Stimulated activated CD8-positive, alpha-beta memory T cell treated with anti-CD3 and anti-CD28 coated beads, Interleukin-15, amount 100 ng/mL, for 4 hours (primary cell): ENCODE results near the gene DNAH3.
"Not testable (repeated sequence)": the region's sequence is repeated elsewhere in the genome, so short reads cannot be mapped to it uniquely, and the experiment has no call there.

Source experiments
- DNase-seq, 2 donors: peaks; one replicate each; pipeline ENCODE4 v3.0.0-alpha.2; 2020; ENCODE audit warnings: low read depth in 2 of 2

The DNAH3 gene

GRCh38 chr16:20944861-20945574 lies 205.6 kb downstream of the DNAH3 start:
- peak in 1 of 2 donors; percentile 0 for DNase-seq

DNA sequence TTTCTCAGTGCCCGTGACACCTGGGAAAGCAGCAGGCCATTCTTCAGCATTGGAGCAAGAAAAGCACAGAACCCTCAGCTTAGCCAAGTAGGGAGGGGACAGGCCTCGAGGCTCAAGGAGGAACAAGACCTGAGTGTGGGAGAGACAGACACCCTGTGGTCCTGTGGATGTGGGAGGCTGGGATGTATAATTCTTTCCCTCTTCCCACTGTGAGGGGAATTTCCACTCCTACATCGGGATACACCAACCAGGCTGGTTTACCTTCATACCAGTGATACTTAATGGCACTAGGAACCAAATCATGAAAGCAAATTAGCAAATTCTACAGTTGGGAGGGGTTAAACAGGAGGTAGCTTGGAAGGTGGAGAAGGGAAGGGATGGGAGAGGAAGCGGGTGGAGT lies 208.4 kb downstream of the DNAH3 start:
- DNase-seq, result no peak

- DNase-seq, result no peak
These were observed 209.1 kb downstream of the DNAH3 start for GRCh38 chr16:20941636-20941926.

DNA sequence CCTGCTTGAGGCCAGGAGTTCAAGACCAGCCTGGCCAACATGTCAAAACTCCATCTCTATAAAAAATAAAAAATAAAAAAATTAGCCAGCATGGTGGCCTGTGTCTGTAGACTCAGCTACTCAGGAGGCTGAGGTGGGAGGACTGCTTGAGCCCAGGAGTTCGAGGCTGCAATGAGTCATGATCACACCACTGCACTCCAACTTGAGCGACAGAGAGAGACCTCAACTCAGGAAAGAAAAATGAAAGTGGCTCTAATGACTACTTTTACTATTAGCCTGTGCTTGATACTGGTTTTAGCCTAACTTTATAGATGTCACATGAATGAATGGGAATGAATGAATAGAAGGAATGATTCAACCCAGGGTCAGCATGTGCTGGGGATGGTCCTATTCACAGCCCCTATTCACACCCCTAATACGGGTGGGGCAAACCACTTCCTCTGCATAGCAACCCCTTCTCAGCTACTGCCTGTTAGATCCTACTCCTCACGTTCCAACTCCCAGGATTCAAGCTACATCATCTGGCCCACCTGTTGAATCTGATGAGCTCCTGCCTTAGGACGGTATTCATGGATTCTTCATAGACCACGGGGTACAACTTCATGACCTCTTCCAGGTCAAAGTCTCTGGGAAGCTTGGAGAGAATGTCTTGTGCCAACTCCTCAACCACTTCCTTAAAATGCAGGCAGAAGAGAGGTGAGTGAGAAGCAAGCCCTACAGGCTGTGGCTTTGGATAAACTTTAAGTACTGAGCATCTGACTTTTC lies 209.6 kb downstream of the DNAH3 start:
- DNase-seq, result no peak

- no peak for DNase-seq
These were observed 211.0 kb downstream of the DNAH3 start for GRCh38 chr16:20939611-20940010.

DNA sequence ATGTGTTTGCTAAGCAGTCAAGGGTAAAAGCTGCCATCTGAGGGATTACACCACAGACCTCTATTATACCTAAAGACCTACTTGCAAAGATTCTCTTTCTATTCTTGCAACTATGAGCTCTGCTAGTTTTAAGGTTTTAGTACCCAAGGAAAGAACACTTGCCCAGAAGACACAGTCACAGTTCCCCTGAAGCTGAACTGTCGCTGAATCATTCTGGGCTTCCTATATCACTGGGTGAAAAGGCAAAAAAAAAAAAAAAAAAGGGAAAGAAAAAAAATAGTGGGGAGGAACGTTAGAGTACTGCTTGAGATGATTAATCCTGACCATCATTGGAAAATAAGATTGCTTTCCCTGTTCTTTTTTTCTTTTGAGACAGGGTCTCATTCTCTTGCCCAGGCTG lies 212.2 kb downstream of the DNAH3 start:
- DNase-seq, result no peak

- DNase-seq, result no peak
These were observed 212.9 kb downstream of the DNAH3 start for GRCh38 chr16:20937736-20938135.

DNA sequence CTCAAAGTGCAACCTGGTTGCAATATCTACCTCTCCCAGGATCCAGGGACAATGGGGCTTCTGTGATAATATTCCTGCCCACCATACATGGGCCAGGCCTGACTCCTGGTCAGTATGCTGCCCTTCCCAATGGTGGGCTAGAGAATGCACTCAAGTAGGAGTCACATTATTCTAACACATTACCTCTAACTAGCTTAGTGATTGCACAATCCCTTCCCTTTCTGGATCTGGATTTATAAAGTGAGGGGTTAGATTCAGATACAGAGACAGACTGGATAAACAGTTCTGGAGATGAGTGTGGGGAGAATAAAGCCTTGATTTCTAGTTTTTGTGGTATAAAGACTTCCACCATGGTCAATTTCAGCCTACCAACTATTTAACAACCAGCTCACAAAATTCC lies 217.1 kb downstream of the DNAH3 start:
- no peak for DNase-seq

- DNase-seq, result no peak
These were observed 219.5 kb downstream of the DNAH3 start for GRCh38 chr16:20931066-20931600.

DNA sequence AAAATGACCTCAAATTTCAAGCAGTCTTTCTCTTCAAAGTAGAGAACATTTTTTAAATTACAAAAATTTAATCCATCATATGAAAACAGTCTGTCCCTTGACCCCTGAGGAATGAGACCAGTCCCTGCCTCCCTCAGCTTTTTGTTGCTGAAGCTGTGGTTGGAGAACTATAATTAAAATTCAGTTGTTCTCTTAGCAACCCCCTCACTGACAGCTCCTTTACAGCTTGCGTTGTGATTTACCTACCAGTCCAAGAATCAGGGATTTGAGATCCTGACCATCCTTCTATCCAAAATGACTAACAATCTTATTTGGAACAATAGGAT lies 220.3 kb downstream of the DNAH3 start:
- DNase-seq, result no peak

DNA sequence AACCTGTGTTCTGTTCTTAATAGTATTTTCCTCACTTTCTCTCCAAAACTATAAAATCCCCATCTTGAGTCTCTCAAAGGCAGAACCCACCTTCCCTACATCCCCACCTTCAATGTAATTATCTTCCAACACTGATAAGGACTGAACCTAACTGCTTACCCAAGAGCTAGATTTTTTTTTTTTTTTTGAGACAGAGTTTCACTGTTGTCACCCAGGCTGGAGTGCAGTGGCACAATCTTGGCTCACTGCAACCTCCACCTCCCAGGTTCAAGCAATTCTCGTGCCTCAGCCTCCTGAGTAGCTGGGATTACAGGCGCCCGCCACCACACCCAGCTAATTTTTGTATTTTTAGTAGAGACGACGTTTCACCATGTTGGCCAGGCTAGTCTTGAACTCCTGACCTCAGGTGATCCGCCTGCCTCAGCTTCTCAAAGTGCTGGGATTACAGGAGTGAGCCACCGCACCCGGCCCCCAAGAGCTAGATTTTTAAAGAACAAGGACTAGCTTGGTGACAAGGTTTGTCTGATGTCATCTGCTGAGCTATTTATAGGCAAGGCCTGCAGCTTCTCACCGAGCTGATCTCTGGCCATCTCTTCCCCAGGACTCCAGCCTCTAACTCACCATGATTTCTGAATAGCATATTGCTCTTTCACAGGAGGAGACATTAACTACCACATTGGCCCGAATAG lies 220.8 kb downstream of the DNAH3 start:
- DNase-seq, result not testable (repeated sequence)

DNA sequence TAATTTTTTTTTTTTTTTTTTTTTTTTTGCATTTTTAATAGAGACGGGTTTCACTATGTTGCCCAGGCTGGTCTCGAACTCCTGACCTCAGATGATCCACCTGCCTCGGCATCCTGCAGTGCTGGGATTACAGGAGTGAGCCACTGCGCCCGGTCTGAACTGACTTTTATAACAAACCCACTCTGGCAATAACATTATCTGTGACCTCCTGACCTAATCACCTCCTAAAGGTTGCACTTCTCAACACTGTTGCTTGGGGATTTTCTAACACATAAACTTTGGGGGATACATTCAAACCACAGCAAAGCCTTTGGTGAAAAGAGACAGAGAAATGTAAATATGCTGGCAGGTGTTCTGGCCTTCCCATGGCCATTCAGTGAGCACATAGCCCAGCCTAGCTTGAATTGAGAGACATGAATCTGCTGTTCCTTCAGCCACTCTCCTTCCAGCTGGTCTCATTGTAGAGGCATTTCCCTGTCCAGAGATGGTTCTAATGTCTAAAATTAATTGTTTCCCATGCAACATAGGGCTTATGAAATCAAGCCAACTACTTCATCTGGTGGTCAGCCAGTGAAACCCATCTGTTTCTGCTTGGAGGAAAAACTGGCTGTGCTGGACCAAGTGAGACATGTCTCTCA lies 221.8 kb downstream of the DNAH3 start:
- no peak for DNase-seq

DNA sequence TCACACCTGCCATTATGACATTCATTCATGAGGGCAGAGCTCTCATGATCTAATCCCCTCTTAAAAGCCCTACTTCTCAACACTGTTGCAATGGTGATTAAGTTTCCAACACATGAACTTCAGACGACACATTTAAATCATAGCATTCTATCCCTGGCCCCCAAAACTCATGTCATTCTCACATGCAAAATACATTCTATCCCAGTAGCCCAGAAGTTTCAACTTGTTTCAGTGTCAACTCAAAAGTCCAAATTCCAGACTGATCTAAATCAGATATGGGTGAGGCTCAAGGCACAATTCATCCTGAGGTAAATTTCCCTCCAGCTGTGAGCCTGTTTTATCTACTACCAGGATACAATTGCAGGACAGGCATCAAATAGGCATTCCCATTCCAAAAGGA lies 224.9 kb downstream of the DNAH3 start:
- DNase-seq, result no peak

- no peak for DNase-seq
These were observed 226.8 kb downstream of the DNAH3 start for GRCh38 chr16:20923876-20924275.

DNA sequence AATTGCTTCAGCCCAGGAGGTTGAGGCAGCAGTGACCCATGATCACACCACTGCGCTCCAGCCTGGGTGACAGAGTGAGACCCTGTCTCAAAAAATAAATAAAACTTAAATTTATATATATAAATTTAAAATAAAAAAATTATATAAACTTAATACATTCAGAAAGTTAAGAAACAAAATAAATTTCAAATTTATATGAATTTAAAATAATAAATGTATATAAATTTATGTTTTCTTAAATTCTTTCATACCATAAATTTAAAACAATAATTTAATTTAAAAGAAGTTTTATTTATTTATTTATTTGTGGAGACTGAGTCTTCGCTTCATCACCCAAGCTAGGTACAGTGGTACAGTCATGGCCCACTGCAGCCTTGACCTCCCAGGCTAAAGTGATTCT lies 229.8 kb downstream of the DNAH3 start:
- DNase-seq, result no peak

DNA sequence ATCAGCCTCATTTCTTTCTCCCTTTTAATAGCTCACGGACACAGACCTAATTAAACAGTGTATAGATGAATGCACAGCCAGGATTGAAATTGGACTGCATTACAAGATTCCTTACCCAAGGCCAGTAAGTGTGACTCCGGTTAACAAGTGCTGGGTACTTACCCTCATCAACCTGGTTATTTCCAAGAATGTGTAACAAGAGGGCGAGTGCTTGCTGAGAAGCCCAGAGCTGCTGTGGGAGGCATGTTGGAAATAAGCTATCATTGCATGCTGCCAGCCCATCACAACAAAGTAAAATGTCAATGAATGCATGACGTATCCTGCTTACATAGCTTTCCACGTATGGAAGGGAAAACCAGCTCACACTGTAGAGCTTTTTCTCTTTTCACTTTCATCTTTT lies 230.6 kb downstream of the DNAH3 start:
- DNase-seq, result no peak

DNA sequence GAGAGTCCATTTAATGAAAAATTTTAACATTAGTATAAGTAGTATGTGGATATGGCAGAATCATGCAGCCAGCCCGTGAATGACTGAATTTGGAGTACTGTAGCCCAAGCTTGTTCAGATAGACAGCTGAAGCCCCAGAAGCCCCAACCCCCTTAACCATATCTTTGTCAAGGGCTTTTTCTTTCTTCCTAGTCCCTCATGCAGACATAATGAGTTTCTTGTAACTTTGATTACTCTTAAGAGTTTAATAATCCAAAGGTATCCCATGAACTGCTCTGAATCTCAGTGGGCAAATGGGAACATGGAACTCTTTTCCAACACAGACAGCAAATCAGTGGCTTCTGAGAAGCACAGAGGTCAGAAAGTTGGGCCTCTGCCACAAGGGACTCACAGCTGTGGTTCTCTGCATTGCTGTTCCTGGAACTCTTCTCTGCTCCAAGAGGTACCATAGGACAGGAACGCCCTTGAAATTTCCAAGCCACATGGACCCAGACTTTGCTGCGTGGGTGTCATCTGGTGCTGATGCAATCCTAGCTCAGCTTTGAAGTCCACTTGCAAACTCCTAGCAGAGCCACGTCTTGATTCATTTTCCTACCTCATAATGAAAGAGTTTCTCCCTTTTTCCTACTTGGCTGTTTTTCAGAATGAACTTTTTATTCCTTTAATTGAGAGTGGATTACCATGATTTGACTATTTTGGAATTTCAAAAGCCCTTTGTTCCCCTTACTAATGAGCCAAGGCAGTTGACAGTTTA lies 232.0 kb downstream of the DNAH3 start:
- no peak for DNase-seq

- DNase-seq, result no peak
These were observed 233.7 kb downstream of the DNAH3 start for GRCh38 chr16:20916942-20917341.

DNA sequence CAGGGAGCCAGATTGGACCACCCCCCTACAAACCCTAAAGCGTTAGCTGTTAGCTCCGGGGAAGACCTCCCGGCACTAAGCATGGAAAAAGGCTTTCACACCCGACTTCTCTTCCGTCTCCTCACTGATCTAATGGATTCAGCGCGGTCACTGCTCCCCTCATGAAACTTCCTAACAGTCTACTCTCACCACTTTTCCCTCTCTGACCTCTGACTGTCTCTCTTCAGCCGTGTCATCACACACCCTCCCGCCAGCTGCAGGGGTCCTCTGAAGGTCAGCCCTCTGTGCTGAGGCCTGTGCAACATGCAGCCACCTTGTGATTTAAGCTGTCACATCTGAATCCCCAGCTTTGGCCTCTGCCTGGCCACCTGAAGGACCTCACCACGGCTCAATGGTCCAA lies 234.4 kb downstream of the DNAH3 start:
- DNase-seq, result no peak

DNA sequence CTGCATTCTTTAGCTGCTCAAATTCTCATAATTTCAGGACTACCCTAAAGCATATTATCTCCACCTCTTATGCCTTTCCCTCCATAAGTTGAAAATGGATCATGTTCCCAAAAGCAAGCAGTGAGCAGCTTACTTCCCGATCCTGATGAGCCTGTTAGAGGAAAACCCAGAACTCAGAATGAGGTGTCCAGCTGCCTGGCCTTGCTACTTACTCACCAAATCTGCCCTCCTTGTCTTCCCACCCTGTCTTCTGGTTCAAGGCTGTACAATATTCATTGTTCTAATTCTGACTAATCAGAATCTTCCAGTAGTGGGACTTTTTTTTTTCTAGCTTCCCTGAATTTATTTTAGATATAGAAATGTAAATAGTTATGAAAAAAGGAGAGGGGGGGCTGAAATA lies 239.3 kb downstream of the DNAH3 start:
- DNase-seq, result no peak

DNA sequence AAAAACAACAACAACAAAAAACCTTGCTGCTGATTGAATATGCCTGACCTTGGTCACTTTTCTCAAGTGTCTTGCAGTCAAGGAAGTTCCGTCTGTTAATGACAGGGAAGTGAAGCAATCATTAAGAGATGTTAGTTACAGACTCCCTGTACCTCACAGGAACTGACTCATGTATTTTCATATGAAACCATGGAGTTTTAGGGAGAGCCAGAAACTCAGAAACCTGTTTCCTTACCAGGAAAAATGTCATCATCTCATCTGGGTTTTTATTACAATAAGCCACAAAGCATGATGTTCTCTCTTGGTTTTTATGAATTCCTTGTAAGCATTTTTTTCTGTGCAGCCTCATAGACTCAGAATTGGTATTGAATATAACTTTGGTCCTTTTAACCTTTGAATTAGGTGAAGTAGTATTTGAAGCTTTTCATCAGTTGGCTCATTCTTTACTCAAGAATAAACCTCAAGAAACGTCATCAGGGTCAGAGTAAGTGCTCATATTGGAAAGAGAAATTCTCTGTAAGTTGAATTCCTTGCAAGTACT lies 239.8 kb downstream of the DNAH3 start:
- DNase-seq, result no peak
